Measurements from ENCODE around the gene RBKS.

The RBKS gene

GRCh38 chr2:27890146-27890923 lies at the start of gene RBKS, which contains the start of gene BABAM2:
TSS of gene RBKS (minus strand) at chr2:27890387. CDS start at chr2:27890345, 42 bp downstream.
TSS of gene BABAM2 (plus strand) at chr2:27890729. CDS start at chr2:27894557, 3,828 bp downstream.
- Histone ChIP-seq H3K9me3 (ENCODE audit: control insufficient read depth in 2 of 2, low read length in 2 of 2) (no peaks in the 10 kb centered on the region), H3K36me3 (ENCODE audit: control insufficient read depth in 2 of 2, insufficient read depth in 2 of 2, low read length in 2 of 2) (no peaks in the 10 kb centered on the region), H3K27me3 (ENCODE audit: control insufficient read depth in 1 of 2, insufficient read depth in 2 of 2, low read length in 2 of 2) (no peaks in the 10 kb centered on the region), H3K4me1 (ENCODE audit: control insufficient read depth, insufficient read depth, low read length) (no peaks in the 10 kb centered on the region), H3K4me3 (ENCODE audit: low read length in 2 of 2) (peak within 1 kb of the TSS; percentile 94), H3K9ac (ENCODE audit: low read length in 2 of 2) (peak within 1 kb of the TSS; percentile 98 to 99), H3K27ac (ENCODE audit: low read length) (peak within 1 kb of the TSS; percentile 83)

DNA sequence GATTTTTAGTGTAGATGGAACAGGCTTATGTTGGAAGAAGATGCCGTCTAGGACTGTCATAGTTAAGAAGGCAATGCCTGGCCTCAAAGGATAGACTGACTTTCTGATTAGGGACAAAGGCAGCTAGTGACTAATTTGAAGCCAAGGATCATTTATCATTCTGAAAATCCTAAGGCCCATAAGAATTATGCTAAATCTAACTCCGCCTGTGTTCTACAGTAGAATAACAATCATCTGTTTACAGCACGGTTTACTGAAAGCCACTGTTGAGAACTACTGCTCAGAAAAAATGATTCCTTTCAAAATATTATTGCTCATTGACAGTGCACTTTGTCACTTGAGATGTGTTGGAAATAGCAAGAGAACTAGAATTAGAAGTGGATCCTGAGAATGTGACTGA lies 44.8 kb upstream of the RBKS start:
- Histone ChIP-seq H3K9ac (ENCODE audit: low read length in 2 of 2) (no peak overlapping the region), H3K27me3 (ENCODE audit: control insufficient read depth in 1 of 2, insufficient read depth in 2 of 2, low read length in 2 of 2) (no peaks in the 10 kb centered on the region), H3K36me3 (ENCODE audit: control insufficient read depth in 2 of 2, insufficient read depth in 2 of 2, low read length in 2 of 2) (peaks cover 2% of the 10 kb centered on the region in 2 donors), H3K4me3 (ENCODE audit: low read length in 2 of 2) (no peak overlapping the region), H3K27ac (ENCODE audit: low read length) (no peak overlapping the region), H3K9me3 (ENCODE audit: control insufficient read depth in 2 of 2, low read length in 2 of 2) (no peaks in the 10 kb centered on the region), H3K4me1 (ENCODE audit: control insufficient read depth, insufficient read depth, low read length) (no peaks in the 10 kb centered on the region)

DNA sequence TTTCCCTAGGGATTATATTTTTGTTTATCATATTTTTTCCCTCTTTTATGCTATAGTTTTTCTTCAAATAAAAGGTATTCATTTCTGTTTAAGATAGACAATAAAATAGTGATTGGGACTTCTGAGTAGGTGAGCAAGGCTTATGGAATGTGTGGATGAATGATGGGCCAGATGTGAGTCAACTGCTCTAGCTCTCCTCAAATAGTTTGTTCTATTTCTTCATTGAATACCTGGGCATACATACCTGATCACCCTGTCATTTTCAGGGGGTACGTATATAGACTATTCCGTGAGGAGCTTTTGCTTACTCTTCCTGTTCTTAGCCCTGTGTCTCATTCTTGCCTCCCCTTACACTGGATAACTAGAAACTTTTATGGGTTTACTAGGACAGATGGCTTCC lies 42.2 kb upstream of the RBKS start:
- H3K27ac ChIP-seq (ENCODE audit: low read length): no peak overlapping the region
- no peak overlapping the region for H3K4me3 ChIP-seq (ENCODE audit: low read length in 2 of 2)
- no peaks in the 10 kb centered on the region for H3K4me1 ChIP-seq (ENCODE audit: control insufficient read depth, insufficient read depth, low read length)
- peaks cover 2% of the 10 kb centered on the region in 2 donors for H3K36me3 ChIP-seq (ENCODE audit: control insufficient read depth in 2 of 2, insufficient read depth in 2 of 2, low read length in 2 of 2)
- no peaks in the 10 kb centered on the region for H3K9me3 ChIP-seq (ENCODE audit: control insufficient read depth in 2 of 2, low read length in 2 of 2)
- no peaks in the 10 kb centered on the region for H3K27me3 ChIP-seq (ENCODE audit: control insufficient read depth in 1 of 2, insufficient read depth in 2 of 2, low read length in 2 of 2)
- no peak overlapping the region for H3K9ac ChIP-seq (ENCODE audit: low read length in 2 of 2)

- Histone ChIP-seq H3K9me3 (ENCODE audit: control insufficient read depth in 2 of 2, low read length in 2 of 2) (no peaks in the 10 kb centered on the region), H3K27ac (ENCODE audit: low read length) (no peak overlapping the region), H3K4me3 (ENCODE audit: low read length in 2 of 2) (no peak overlapping the region), H3K27me3 (ENCODE audit: control insufficient read depth in 1 of 2, insufficient read depth in 2 of 2, low read length in 2 of 2) (no peaks in the 10 kb centered on the region), H3K36me3 (ENCODE audit: control insufficient read depth in 2 of 2, insufficient read depth in 2 of 2, low read length in 2 of 2) (peaks cover 2% of the 10 kb centered on the region in 2 donors), H3K4me1 (ENCODE audit: control insufficient read depth, insufficient read depth, low read length) (no peaks in the 10 kb centered on the region), H3K9ac (ENCODE audit: low read length in 2 of 2) (no peak overlapping the region)
Observed at GRCh38 chr2:27931361-27931950, 41.3 kb upstream of the RBKS start.

GRCh38 chr2:27929916-27930486 lies 39.8 kb upstream of the RBKS start:
- Histone ChIP-seq H3K4me3 (ENCODE audit: low read length in 2 of 2) (no peak overlapping the region), H3K4me1 (ENCODE audit: control insufficient read depth, insufficient read depth, low read length) (no peaks in the 10 kb centered on the region), H3K27me3 (ENCODE audit: control insufficient read depth in 1 of 2, insufficient read depth in 2 of 2, low read length in 2 of 2) (no peaks in the 10 kb centered on the region), H3K36me3 (ENCODE audit: control insufficient read depth in 2 of 2, insufficient read depth in 2 of 2, low read length in 2 of 2) (peaks cover 2% of the 10 kb centered on the region in 2 donors), H3K27ac (ENCODE audit: low read length) (no peak overlapping the region), H3K9ac (ENCODE audit: low read length in 2 of 2) (no peak overlapping the region), H3K9me3 (ENCODE audit: control insufficient read depth in 2 of 2, low read length in 2 of 2) (no peaks in the 10 kb centered on the region)

DNA sequence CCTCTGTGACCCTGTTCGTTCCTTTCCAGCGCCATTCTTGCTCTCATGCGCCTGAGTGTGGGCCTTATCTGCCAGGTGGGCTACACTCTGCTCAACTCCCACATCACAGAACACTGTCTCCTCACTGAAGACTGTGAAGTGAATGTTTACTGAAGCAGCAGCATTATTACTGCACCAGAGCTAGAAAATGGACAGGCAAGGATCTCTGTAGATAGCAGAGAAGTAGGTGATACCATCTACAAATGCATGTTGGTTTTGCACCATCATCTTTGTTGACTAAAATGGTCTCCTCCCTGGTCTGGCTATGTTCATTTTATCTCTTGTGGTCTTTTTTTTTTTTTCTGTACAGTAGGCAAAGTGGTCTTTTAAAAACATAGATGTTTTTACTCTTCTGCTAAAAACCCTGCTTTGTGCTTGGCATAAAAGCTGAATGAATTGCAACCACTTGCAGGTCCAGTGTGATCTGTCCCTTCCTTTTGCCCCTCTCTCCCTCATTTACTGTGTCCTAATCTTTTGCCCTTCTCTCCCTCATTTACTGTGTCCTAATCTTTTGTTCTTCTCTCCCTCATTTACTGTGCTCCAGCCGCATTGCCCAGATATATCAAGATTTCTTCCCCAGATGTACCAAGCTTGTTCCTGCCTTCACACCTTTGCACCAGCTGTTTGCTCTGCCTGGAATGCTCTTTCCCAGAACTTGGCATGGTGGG lies 35.7 kb upstream of the RBKS start:
- Histone ChIP-seq H3K27me3 (ENCODE audit: control insufficient read depth in 1 of 2, insufficient read depth in 2 of 2, low read length in 2 of 2) (no peaks in the 10 kb centered on the region), H3K9ac (ENCODE audit: low read length in 2 of 2) (no peak overlapping the region), H3K27ac (ENCODE audit: low read length) (no peak overlapping the region), H3K36me3 (ENCODE audit: control insufficient read depth in 2 of 2, insufficient read depth in 2 of 2, low read length in 2 of 2) (peaks cover 2% of the 10 kb centered on the region in 2 donors), H3K4me1 (ENCODE audit: control insufficient read depth, insufficient read depth, low read length) (no peaks in the 10 kb centered on the region), H3K9me3 (ENCODE audit: control insufficient read depth in 2 of 2, low read length in 2 of 2) (no peaks in the 10 kb centered on the region), H3K4me3 (ENCODE audit: low read length in 2 of 2) (no peak overlapping the region)

DNA sequence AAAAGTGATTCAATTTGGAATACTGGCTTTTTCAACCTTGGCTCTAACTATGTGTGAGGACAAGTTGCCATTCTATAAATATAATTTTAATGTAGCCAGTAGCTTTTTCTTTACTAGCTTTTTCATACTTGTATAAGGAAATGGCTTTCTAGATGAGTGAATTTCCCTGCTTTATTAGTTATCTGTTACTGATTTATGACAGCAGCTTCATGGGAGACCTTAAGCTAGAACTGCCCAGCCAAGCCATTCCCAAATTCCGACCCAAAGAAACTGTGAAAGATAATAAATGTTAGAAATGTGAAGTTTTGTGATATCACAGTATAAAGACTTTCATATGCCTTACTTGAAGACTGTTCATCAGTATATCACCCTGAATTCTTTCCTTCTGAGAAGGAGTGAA lies 32.7 kb upstream of the RBKS start:
- H3K9ac ChIP-seq (ENCODE audit: low read length in 2 of 2): no peak overlapping the region
- no peak overlapping the region for H3K27ac ChIP-seq (ENCODE audit: low read length)
- H3K36me3 ChIP-seq (ENCODE audit: control insufficient read depth in 2 of 2, insufficient read depth in 2 of 2, low read length in 2 of 2): no peaks in the 10 kb centered on the region
- no peaks in the 10 kb centered on the region for H3K27me3 ChIP-seq (ENCODE audit: control insufficient read depth in 1 of 2, insufficient read depth in 2 of 2, low read length in 2 of 2)
- no peak overlapping the region for H3K4me3 ChIP-seq (ENCODE audit: low read length in 2 of 2)
- H3K4me1 ChIP-seq (ENCODE audit: control insufficient read depth, insufficient read depth, low read length): no peaks in the 10 kb centered on the region
- no peaks in the 10 kb centered on the region for H3K9me3 ChIP-seq (ENCODE audit: control insufficient read depth in 2 of 2, low read length in 2 of 2)

GRCh38 chr2:27921880-27922547 lies 31.8 kb upstream of the RBKS start:
- Histone ChIP-seq H3K27me3 (ENCODE audit: control insufficient read depth in 1 of 2, insufficient read depth in 2 of 2, low read length in 2 of 2) (no peaks in the 10 kb centered on the region), H3K9ac (ENCODE audit: low read length in 2 of 2) (no peak overlapping the region), H3K4me1 (ENCODE audit: control insufficient read depth, insufficient read depth, low read length) (no peaks in the 10 kb centered on the region), H3K4me3 (ENCODE audit: low read length in 2 of 2) (no peak overlapping the region), H3K36me3 (ENCODE audit: control insufficient read depth in 2 of 2, insufficient read depth in 2 of 2, low read length in 2 of 2) (no peaks in the 10 kb centered on the region), H3K9me3 (ENCODE audit: control insufficient read depth in 2 of 2, low read length in 2 of 2) (no peaks in the 10 kb centered on the region), H3K27ac (ENCODE audit: low read length) (no peak overlapping the region)

DNA sequence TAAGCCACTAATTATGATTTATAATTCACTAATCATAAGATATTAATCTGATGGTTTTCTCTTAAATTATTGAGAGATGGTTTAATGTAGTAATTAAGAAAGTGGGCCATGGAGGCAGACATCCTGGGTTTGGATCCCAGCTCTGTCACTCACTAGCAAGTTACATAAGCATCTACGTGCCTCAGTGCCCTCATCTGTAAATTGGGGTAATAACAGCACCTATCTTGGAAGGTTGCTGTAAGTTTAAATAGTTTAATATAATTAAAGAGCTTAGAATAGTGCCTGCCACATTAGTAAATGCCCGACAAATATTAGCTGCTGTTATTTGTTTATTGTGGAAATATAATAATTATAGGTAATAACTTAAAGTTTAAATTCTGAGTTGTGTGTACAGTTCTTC lies 31.2 kb upstream of the RBKS start:
- Histone ChIP-seq H3K27ac (ENCODE audit: low read length) (no peak overlapping the region), H3K9ac (ENCODE audit: low read length in 2 of 2) (no peak overlapping the region)

DNA sequence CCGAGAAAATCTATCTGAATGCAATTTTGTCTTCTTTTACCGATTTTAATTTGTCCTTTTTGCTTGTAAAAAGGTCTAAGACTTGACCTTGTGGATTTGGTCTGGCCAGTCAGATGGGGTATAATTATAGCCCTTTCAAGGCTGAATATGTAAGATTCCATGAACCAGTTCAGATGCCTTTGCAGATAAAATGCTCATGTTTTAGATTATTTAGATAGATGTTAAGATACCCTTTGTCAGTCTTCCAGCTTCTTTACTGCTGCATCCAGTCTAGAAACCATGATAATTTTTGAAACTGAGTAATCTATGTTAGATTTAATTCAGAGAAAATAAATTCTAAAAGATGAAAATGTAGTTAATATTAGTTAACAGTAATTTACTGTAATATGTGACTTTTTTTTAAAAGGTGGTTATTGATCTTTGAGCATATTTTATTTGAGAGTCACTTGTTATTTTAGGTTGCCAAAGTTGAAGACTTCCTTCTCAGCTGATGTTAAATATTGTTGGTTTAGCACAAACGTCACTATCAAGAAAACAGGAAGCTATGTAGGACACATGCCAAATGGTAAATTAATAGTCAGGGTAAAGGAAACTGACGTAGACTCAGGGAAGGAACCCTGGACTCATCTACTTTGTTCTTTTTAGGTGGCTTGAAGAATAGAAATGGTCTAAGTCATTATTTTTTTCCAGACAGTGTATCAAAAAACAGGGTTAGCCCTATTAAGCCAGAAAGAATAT lies 30.1 kb upstream of the RBKS start:
- Histone ChIP-seq H3K27ac (ENCODE audit: low read length) (no peak overlapping the region), H3K36me3 (ENCODE audit: control insufficient read depth in 2 of 2, insufficient read depth in 2 of 2, low read length in 2 of 2) (no peaks in the 10 kb centered on the region), H3K4me3 (ENCODE audit: low read length in 2 of 2) (no peak overlapping the region)

More for the DNA sequence above, 31.2 kb upstream of the RBKS start:
- no peak overlapping the region for H3K4me3 ChIP-seq (ENCODE audit: low read length in 2 of 2)
- H3K9me3 ChIP-seq (ENCODE audit: control insufficient read depth in 2 of 2, low read length in 2 of 2): no peaks in the 10 kb centered on the region
- no peaks in the 10 kb centered on the region for H3K4me1 ChIP-seq (ENCODE audit: control insufficient read depth, insufficient read depth, low read length)
- H3K36me3 ChIP-seq (ENCODE audit: control insufficient read depth in 2 of 2, insufficient read depth in 2 of 2, low read length in 2 of 2): no peaks in the 10 kb centered on the region
- no peaks in the 10 kb centered on the region for H3K27me3 ChIP-seq (ENCODE audit: control insufficient read depth in 1 of 2, insufficient read depth in 2 of 2, low read length in 2 of 2)

More for the DNA sequence above, 30.1 kb upstream of the RBKS start:
- Histone ChIP-seq H3K9ac (ENCODE audit: low read length in 2 of 2) (no peak overlapping the region), H3K9me3 (ENCODE audit: control insufficient read depth in 2 of 2, low read length in 2 of 2) (no peaks in the 10 kb centered on the region), H3K4me1 (ENCODE audit: control insufficient read depth, insufficient read depth, low read length) (no peaks in the 10 kb centered on the region), H3K27me3 (ENCODE audit: control insufficient read depth in 1 of 2, insufficient read depth in 2 of 2, low read length in 2 of 2) (no peaks in the 10 kb centered on the region)

All from stomach smooth muscle (tissue), 2 donors.